Uterus (tissue), 2 donors: ENCODE data around the gene MRPL33.

Experiments used
- CTCF ChIP-seq, 4 experiments: fragments of 200-600 bp in 2 of 4; fragments of 450-650 bp in 2 of 4; sonication (generic) in 2 of 4; IDR thresholded peaks; one replicate each; pipeline ENCODE4 v1.5.1; 2016 to 2019; ENCODE audit warnings: antibody characterized with exemption in 4 of 4, mild to moderate bottlenecking in 2 of 4, moderate library complexity in 1 of 4
- POLR2A ChIP-seq, 2 donors: fragments of 450-650 bp; IDR thresholded peaks; one replicate each; pipeline ENCODE4 v1.6.1; 2016; ENCODE audit warnings: antibody characterized with exemption in 2 of 2, mild to moderate bottlenecking in 1 of 2, moderate library complexity in 1 of 2

- TF ChIP-seq CTCF (IDR thresholded peaks at IDR 0.05) (no peak), POLR2A (IDR thresholded peaks at IDR 0.05) (no peak)
Measured at GRCh38 chr2:27737676-27738348, 33.7 kb upstream of the MRPL33 start.
